A673 (cell line): ENCODE measurements around the gene OSBPL8.

Experiments used
- CTCF ChIP-seq: fragments of 300-800, 200-600 bp; sonication (generic); conservative IDR thresholded peaks from 2 replicates; pipeline ENCODE4 v1.5.1; 2017; ENCODE audit warnings: low read depth, mild to moderate bottlenecking, antibody characterized with exemption, low read length, moderate library complexity, mixed read lengths
- EZH2 ChIP-seq: fragments of 200-600 bp; sonication (generic); IDR thresholded peaks from 2 replicates; pipeline ENCODE4 v1.6.1; 2017; ENCODE audit warnings: borderline replicate concordance, low read depth, mild to moderate bottlenecking, mixed read lengths, antibody characterized with exemption, low read length; ENCODE audit not compliant: poor library complexity, severe bottlenecking

- no peak for TF ChIP-seq CTCF
- no peak for TF ChIP-seq EZH2
These were observed 131.5 kb downstream of the OSBPL8 start for GRCh38 chr12:76428117-76428516.
